Measurements from ENCODE around the gene GPR183.

- TF ChIP-seq TAF1 (IDR thresholded peaks at IDR 0.05; ENCODE audit: borderline replicate concordance, low read depth, low read length), result no peak
- no peak for TF ChIP-seq POLR2AphosphoS5 (IDR thresholded peaks at IDR 0.05; ENCODE audit: low read depth, low read length)
- TF ChIP-seq POLR2A (IDR thresholded peaks at IDR 0.05; ENCODE audit: low read depth, low read length), result no peak
Measured at GRCh38 chr13:99276706-99277105, 30.5 kb downstream of the GPR183 start.

Measured in GM12892 (cell line).